HEK293T (cell line): ENCODE data around the gene AGA.

Source experiments
- CTCF ChIA-PET: fragments of 350-600 bp; formaldehyde crosslinking; extraction: SDS; loops from one replicate; lab custom pipeline; 2021; ENCODE audit warnings: antibody characterized with exemption, inconsistent platforms; lab: Yijun Ruan, JAX
- POLR2A ChIA-PET: fragments of 350-600 bp; formaldehyde crosslinking; extraction: SDS; loops from one replicate; lab custom pipeline; 2020; ENCODE audit warnings: antibody characterized with exemption, inconsistent platforms; lab: Yijun Ruan, JAX
- DNase-seq: peaks from one replicate; pipeline ENCODE4 v3.0.0; 2012; ENCODE audit warnings: mixed read lengths; ENCODE audit errors: extremely low spot score
- ARNT ChIP-seq: fragments of 450-650 bp; IDR thresholded peaks from 2 replicates; pipeline ENCODE4 v1.6.1; 2017; ENCODE audit warnings: mild to moderate bottlenecking
- BHLHE40 ChIP-seq: fragments of 450-650 bp; IDR thresholded peaks from 2 replicates; pipeline ENCODE4 v1.6.1; 2016; ENCODE audit warnings: mild to moderate bottlenecking, moderate library complexity, borderline replicate concordance
- CTBP1 ChIP-seq: fragments of 450-650 bp; IDR thresholded peaks from 2 replicates; pipeline ENCODE4 v1.6.1; 2016; ENCODE audit warnings: borderline replicate concordance
- ELF4 ChIP-seq: fragments of 450-650 bp; IDR thresholded peaks from 2 replicates; pipeline ENCODE4 v1.6.1; 2017; ENCODE audit warnings: antibody characterized with exemption
- FOXA1 ChIP-seq: fragments of 450-650 bp; IDR thresholded peaks from 2 replicates; pipeline ENCODE4 v1.6.1; 2016; ENCODE audit warnings: mild to moderate bottlenecking
- FOXK2 ChIP-seq: fragments of 450-650 bp; IDR thresholded peaks from 2 replicates; pipeline ENCODE4 v1.6.1; 2016; ENCODE audit warnings: mild to moderate bottlenecking
- FOXM1 ChIP-seq: fragments of 450-650 bp; IDR thresholded peaks from 2 replicates; pipeline ENCODE4 v1.6.1; 2017; ENCODE audit warnings: mild to moderate bottlenecking, borderline replicate concordance
- HDGF ChIP-seq: fragments of 450-650 bp; IDR thresholded peaks from 2 replicates; pipeline ENCODE4 v1.6.1; 2017; ENCODE audit warnings: antibody characterized with exemption, borderline replicate concordance
- L3MBTL2 ChIP-seq: fragments of 450-650 bp; conservative IDR thresholded peaks from 2 replicates; pipeline ENCODE4 v1.6.1; 2016; ENCODE audit warnings: mild to moderate bottlenecking
- LEF1 ChIP-seq: fragments of 450-650 bp; IDR thresholded peaks from 2 replicates; pipeline ENCODE4 v1.6.1; 2017; ENCODE audit warnings: mild to moderate bottlenecking, borderline replicate concordance
- NFRKB ChIP-seq: fragments of 450-650 bp; IDR thresholded peaks from 2 replicates; pipeline ENCODE4 v1.6.1; 2016; ENCODE audit warnings: mild to moderate bottlenecking, moderate library complexity
- PKNOX1 ChIP-seq: fragments of 450-650 bp; IDR thresholded peaks from 2 replicates; pipeline ENCODE4 v1.6.1; 2016
- SP1 ChIP-seq: fragments of 450-650 bp; IDR thresholded peaks from 2 replicates; pipeline ENCODE4 v1.6.1; 2017
- SUZ12 ChIP-seq: fragments of 450-650 bp; IDR thresholded peaks from 2 replicates; pipeline ENCODE4 v1.6.1; 2016; ENCODE audit warnings: mild to moderate bottlenecking
- TARDBP ChIP-seq: fragments of 450-650 bp; IDR thresholded peaks from 2 replicates; pipeline ENCODE4 v1.6.1; 2016
- ZNF384 ChIP-seq: fragments of 450-650 bp; IDR thresholded peaks from 2 replicates; pipeline ENCODE4 v1.6.1; 2016

The AGA gene

DNA sequence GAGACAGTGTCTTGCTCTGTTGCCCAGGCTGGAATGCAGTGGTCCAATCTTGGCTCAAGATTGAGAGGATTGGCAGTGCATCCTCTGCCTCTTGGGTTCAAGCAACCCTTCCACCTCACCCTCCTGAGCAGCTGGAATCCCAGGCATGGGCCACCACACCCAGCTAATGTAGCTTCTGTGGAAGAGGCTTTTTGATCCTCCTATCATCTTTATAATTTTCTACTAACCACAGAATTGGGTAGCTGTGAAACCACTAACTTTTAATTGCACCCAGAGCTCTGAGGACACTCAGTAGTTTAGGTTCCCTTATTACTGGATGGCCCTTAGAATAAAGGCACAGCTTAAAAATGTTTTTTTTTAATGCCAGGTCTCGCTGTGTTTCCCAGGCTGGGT lies 8.9 kb upstream of the AGA start:
- no peak for TF ChIP-seq FOXK2
- no peak for TF ChIP-seq BHLHE40
- TF ChIP-seq ELF4: no peak
- TF ChIP-seq L3MBTL2: no peak
- TF ChIP-seq CTBP1: no peak
- no peak for TF ChIP-seq TARDBP
- no peak for TF ChIP-seq SP1
- no peak for DNase-seq
- ChIA-PET POLR2A (interaction anchor here (3.2 kb wide), 1 partner anchor 9 kb away, joined by 39 read pairs; the partner anchor contains the start of gene AGA), CTCF (no interaction called here)

GRCh38 chr4:177450426-177451107 lies 8.3 kb upstream of the AGA start:
- no peak for DNase-seq
- TF ChIP-seq NFRKB (no peak), ZNF384 (no peak), SUZ12 (no peak), BHLHE40 (no peak), SP1 (no peak), CTBP1 (no peak), FOXM1 (no peak), LEF1 (no peak), HDGF (no peak), TARDBP (no peak), FOXK2 (no peak), PKNOX1 (no peak), ARNT (no peak), FOXA1 (no peak), L3MBTL2 (no peak), ELF4 (no peak)
- CTCF ChIA-PET: no interaction called here
- POLR2A ChIA-PET: interaction anchor here (3.2 kb wide), 1 partner anchor 8 kb away, joined by 39 read pairs; the partner anchor contains the start of gene AGA

- no peak for DNase-seq
- TF ChIP-seq NFRKB (no peak), ARNT (no peak), TARDBP (no peak), FOXM1 (no peak), BHLHE40 (no peak), SP1 (no peak), HDGF (no peak), SUZ12 (no peak), FOXA1 (no peak), FOXK2 (no peak), LEF1 (no peak), ZNF384 (no peak), ELF4 (no peak), CTBP1 (no peak), PKNOX1 (no peak)
- CTCF ChIA-PET: no interaction called here
- POLR2A ChIA-PET: interaction anchor here (1.3 kb wide), 1 partner anchor 8 kb away, joined by 3 read pairs; no protein-coding TSS in a partner anchor
Observed at GRCh38 chr4:177448850-177449249, 6.6 kb upstream of the AGA start.

DNA sequence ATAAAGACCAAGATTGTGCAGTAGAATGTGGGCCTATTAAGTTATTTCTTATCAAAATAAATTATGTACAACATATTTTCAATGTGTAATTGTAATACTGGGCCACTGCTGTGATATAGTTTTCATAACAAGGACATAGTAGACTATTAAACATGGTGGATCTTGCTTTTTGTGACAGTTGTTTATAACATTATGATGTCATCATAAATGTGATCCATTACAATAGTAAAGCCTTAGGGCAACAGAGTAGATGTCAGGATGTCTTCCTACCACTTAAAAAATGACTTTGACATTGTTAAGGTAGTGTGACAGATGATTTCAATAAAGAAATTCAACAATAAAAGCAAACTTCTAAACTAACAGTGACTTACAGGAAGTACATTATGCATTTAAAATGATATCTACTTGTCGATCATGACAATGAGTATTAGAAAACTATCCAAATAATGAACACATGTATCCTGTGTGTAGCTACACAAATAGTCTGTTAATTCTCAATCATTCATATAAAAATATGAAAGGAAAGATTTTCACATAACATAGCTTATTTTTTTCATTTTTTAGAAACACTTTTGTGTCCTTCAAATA lies 5.3 kb upstream of the AGA start:
- CTCF ChIA-PET: no interaction called here
- peak; percentile 16; the same call in 1 of the 2 replicates for TF ChIP-seq PKNOX1
- TF ChIP-seq TARDBP: no peak

GRCh38 chr4:177446586-177446985 lies 4.3 kb upstream of the AGA start:
- ChIA-PET CTCF (interaction anchor here (0.7 kb wide), 1 partner anchor 564 kb away, joined by 3 read pairs; no protein-coding TSS in a partner anchor), POLR2A (interaction anchor here (1.2 kb wide), 1 partner anchor 10 kb away, joined by 3 read pairs; no protein-coding TSS in a partner anchor)
- no peak for TF ChIP-seq NFRKB
- no peak for TF ChIP-seq ELF4
- no peak for DNase-seq

More for the DNA sequence above, 5.3 kb upstream of the AGA start:
- POLR2A ChIA-PET: interaction anchor here (1.2 to 1.3 kb wide), 2 partner anchors 9 kb away, joined by 3 read pairs; no protein-coding TSS in a partner anchor
- no peak for DNase-seq

- ChIA-PET POLR2A (no interaction called here), CTCF (no interaction called here)
- no peak for TF ChIP-seq SP1
- TF ChIP-seq ZNF384: no peak
- no peak for DNase-seq
Observed at GRCh38 chr4:177444911-177445736, 2.9 kb upstream of the AGA start.
